Hepatocyte (in vitro differentiated cells): ENCODE measurements around the gene ZNF747.

ENCODE experiments used
- EZH2phosphoT487 ChIP-seq: fragments of 200-600 bp; sonication (generic); IDR thresholded peaks from one replicate; pipeline ENCODE4 v1.6.1; 2018; ENCODE audit warnings: antibody characterized with exemption, mild to moderate bottlenecking, low read depth, moderate library complexity; ENCODE audit not compliant: unreplicated experiment, severe bottlenecking
- TF ChIP-seq, protein P1 (sequence below): fragments of 200-600 bp; sonication (generic); IDR thresholded peaks from 2 replicates; pipeline ENCODE4 v1.5.1; 2016; ENCODE audit warnings: antibody characterized with exemption, mild to moderate bottlenecking; ENCODE audit not compliant: poor library complexity

DNA sequence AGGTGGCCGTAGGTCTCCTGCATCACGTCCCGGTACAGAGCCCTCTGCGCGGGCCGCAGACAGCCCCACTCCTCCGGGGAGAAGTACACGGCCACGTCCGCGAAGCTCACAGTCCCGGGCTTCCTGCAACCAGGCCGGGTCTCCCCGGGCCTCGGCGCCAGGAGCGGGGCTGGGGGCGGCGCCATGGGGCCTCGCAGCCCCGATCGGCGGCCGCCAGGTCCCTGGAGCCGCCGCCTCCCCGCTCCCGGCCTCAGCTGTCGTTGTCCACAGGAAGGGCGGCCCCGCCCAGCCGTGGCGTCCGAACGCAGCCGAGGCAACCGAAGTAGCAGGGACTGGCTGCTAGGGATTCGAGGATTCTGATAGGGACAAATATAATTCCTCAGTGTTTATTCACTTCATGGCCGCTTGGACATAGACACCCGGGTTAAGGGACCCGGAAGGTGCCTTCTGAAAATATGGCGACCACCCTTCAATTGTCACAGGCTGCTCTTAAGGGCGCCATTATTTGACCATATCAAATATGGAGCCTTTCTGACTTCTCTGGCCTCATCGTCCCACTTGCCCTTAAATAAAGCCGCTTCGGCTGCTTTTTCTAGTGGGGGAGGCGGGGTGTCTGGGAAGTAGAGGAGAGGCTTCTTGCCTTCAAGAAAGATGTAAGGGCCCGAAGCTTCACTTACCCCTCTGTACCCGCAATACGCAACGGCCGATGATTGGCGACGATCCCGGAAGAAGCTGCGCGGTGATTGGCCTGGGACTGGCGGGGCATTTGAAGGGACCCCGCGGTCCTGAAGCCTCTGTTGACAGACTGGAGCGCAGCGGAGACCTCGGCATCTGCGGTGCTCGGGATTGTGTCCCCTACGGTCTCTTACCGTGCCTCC is 37.0 kb upstream of the ZNF747 start, which contains the start of gene ZNF688:
- TF ChIP-seq, protein P1, sequence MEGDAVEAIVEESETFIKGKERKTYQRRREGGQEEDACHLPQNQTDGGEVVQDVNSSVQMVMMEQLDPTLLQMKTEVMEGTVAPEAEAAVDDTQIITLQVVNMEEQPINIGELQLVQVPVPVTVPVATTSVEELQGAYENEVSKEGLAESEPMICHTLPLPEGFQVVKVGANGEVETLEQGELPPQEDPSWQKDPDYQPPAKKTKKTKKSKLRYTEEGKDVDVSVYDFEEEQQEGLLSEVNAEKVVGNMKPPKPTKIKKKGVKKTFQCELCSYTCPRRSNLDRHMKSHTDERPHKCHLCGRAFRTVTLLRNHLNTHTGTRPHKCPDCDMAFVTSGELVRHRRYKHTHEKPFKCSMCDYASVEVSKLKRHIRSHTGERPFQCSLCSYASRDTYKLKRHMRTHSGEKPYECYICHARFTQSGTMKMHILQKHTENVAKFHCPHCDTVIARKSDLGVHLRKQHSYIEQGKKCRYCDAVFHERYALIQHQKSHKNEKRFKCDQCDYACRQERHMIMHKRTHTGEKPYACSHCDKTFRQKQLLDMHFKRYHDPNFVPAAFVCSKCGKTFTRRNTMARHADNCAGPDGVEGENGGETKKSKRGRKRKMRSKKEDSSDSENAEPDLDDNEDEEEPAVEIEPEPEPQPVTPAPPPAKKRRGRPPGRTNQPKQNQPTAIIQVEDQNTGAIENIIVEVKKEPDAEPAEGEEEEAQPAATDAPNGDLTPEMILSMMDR = no peak
- no peak for TF ChIP-seq EZH2phosphoT487
